GM12878 (cell line): ENCODE measurements around the gene SON. TPM values are rescaled to one million over a fixed set of nuclear protein-coding genes. Genes with fewer than 3 reads are reported as not detected.

ENCODE experiments used
- EGR1 ChIP-seq, 2 experiments: IDR thresholded peaks; 1 replicate in 1 of 2; 2 replicates in 1 of 2; pipeline ENCODE4 v1.6.1; 2011 to 2012; ENCODE audit warnings: low read depth in 2 of 2, low read length in 2 of 2, borderline replicate concordance in 1 of 2, mild to moderate bottlenecking in 1 of 2, moderate library complexity in 1 of 2
- EP300 ChIP-seq, 2 experiments: fragments of 150-350 bp in 1 of 2; IDR thresholded peaks; 2 replicates each; pipeline ENCODE4 v1.6.1; 2011 to 2012; ENCODE audit warnings: low read depth in 2 of 2, low read length in 2 of 2, borderline replicate concordance in 1 of 2, improper control_type of control experiment in 1 of 2, inconsistent platforms in 1 of 2; ENCODE audit not compliant: control insufficient read depth in 1 of 2
- JUNB ChIP-seq: IDR thresholded peaks from 2 replicates; pipeline ENCODE4 v1.6.1; 2016; ENCODE audit warnings: antibody characterized with exemption, mild to moderate bottlenecking
- MYB ChIP-seq: fragments of 150-350 bp; IDR thresholded peaks from 2 replicates; pipeline ENCODE4 v1.6.1; 2014; ENCODE audit warnings: mild to moderate bottlenecking, low read depth, low read length, borderline replicate concordance
- YBX1 ChIP-seq: fragments of 450-650 bp; IDR thresholded peaks from 2 replicates; pipeline ENCODE4 v1.6.1; 2016; ENCODE audit warnings: antibody characterized with exemption
- polyA plus RNA-seq, 11 experiments: library from polyadenylated mRNA; depleted of rRNA in 4 of 11; unstranded in 6 of 11; stranded (reverse) in 5 of 11; fragments of >200 nt; fragmentation: Nextera tagmentation in 4 of 11; fragmentation: Illumina TruSeq in 1 of 11; extraction: Ambion mirVana in 4 of 11; extraction: Trizol in 1 of 11; gene quantifications; 1 replicate in 1 of 11; 2 replicates in 10 of 11; pipeline versions ENCODE4 v1.2.1 to v1.2.3, GENCODE V29; 2011 to 2016; ENCODE audit warnings: inconsistent platforms in 2 of 11, missing spikeins in 2 of 11, low read depth in 1 of 11
- total RNA-seq, 4 experiments: library from RNA; depleted of rRNA in 3 of 4; stranded (reverse); fragments of >200 nt in 3 of 4; fragmentation: Illumina TruSeq in 1 of 4; extraction: Trizol in 1 of 4; gene quantifications; 2 replicates each; pipeline versions ENCODE4 v1.2.1 to v1.2.3, GENCODE V29; 2013 to 2021
- TF ChIP-seq, protein P1 (sequence below): IDR thresholded peaks from 2 replicates; pipeline ENCODE4 v1.6.1; 2012; ENCODE audit warnings: low read depth, low read length, improper control_type of control experiment
- TF ChIP-seq, protein P2 (sequence below): IDR thresholded peaks from 2 replicates; pipeline ENCODE4 v1.6.1; 2012; ENCODE audit warnings: improper control_type of control experiment, low read depth, low read length; ENCODE audit not compliant: insufficient replicate concordance
- TF ChIP-seq, protein P3 (sequence below): IDR thresholded peaks from 2 replicates; pipeline ENCODE4 v1.6.1; 2012; ENCODE audit warnings: low read depth, low read length, improper control_type of control experiment

SON gene
- total and polyA plus RNA-seq, 10 of the 15 experiments (the other 5 are each of a cell fraction or from before 2014, with no cell fraction given): 95.7 to 788 (median 251) TPM

DNA sequence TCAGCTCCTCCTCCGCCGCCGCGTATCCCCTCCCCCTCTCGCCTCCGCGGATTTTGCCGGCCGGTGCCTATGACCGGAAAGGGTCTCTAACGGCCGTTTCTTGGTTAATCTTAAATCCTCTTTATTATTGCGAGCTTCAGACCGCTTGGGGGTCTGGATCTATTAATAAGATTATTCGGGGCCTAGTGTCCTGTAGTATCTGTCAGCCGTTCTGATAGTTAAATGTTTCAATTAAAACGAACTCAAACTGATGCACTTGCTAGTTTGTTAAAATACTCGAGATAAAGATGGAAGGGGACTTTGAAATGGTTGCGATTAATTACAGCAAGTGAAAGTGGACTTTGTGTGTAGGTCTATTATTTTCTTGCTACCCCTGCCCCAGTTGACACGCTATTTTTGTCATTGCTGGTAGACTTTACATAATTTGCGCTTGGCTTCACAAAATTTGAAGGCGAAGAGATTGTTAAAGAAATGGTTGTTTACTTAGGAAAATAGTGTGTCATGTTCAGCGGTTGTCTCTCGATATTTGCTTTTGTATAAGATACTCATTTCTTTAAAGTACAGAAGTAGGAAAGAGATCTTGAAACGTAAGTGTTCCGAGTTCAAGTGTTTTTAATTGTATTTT, 779 bp downstream of the SON start (continued):
- TF ChIP-seq, protein P1, sequence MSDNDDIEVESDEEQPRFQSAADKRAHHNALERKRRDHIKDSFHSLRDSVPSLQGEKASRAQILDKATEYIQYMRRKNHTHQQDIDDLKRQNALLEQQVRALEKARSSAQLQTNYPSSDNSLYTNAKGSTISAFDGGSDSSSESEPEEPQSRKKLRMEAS: 0 out of 2 replicates have a peak, but pooled peaks have one; percentile 11
- TF ChIP-seq, protein P2, sequence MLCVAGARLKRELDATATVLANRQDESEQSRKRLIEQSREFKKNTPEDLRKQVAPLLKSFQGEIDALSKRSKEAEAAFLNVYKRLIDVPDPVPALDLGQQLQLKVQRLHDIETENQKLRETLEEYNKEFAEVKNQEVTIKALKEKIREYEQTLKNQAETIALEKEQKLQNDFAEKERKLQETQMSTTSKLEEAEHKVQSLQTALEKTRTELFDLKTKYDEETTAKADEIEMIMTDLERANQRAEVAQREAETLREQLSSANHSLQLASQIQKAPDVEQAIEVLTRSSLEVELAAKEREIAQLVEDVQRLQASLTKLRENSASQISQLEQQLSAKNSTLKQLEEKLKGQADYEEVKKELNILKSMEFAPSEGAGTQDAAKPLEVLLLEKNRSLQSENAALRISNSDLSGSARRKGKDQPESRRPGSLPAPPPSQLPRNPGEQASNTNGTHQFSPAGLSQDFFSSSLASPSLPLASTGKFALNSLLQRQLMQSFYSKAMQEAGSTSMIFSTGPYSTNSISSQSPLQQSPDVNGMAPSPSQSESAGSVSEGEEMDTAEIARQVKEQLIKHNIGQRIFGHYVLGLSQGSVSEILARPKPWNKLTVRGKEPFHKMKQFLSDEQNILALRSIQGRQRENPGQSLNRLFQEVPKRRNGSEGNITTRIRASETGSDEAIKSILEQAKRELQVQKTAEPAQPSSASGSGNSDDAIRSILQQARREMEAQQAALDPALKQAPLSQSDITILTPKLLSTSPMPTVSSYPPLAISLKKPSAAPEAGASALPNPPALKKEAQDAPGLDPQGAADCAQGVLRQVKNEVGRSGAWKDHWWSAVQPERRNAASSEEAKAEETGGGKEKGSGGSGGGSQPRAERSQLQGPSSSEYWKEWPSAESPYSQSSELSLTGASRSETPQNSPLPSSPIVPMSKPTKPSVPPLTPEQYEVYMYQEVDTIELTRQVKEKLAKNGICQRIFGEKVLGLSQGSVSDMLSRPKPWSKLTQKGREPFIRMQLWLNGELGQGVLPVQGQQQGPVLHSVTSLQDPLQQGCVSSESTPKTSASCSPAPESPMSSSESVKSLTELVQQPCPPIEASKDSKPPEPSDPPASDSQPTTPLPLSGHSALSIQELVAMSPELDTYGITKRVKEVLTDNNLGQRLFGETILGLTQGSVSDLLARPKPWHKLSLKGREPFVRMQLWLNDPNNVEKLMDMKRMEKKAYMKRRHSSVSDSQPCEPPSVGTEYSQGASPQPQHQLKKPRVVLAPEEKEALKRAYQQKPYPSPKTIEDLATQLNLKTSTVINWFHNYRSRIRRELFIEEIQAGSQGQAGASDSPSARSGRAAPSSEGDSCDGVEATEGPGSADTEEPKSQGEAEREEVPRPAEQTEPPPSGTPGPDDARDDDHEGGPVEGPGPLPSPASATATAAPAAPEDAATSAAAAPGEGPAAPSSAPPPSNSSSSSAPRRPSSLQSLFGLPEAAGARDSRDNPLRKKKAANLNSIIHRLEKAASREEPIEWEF: peak; percentile 19
- TF ChIP-seq MYB (0 out of 2 replicates have a peak, but pooled peaks have one; percentile 43), YBX1 (no peak), EP300 (IDR thresholded peaks at IDR 0.05; ENCODE audit: borderline replicate concordance in 1 of 2, control insufficient read depth in 1 of 2, low read depth in 2 of 2, low read length in 2 of 2) (no peak), JUNB (no peak), EGR1 (IDR thresholded peaks at IDR 0.05; ENCODE audit: borderline replicate concordance in 1 of 2, low read depth in 2 of 2, low read length in 2 of 2) (peak in 1 of 2 experiments; percentile 80; a peak in 2 of 3 replicates)
- TF ChIP-seq, protein P3, sequence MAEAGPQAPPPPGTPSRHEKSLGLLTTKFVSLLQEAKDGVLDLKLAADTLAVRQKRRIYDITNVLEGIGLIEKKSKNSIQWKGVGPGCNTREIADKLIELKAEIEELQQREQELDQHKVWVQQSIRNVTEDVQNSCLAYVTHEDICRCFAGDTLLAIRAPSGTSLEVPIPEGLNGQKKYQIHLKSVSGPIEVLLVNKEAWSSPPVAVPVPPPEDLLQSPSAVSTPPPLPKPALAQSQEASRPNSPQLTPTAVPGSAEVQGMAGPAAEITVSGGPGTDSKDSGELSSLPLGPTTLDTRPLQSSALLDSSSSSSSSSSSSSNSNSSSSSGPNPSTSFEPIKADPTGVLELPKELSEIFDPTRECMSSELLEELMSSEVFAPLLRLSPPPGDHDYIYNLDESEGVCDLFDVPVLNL: 0 out of 2 replicates have a peak, but pooled peaks have one; percentile 18
- TF ChIP-seq, all 136 proteins: peak for 15
